ENCODE measurements around the gene DCLK2.

- TF ChIP-seq FOXK2 (IDR thresholded peaks at IDR 0.05) (no peak), LEF1 (IDR thresholded peaks at IDR 0.05; ENCODE audit: borderline replicate concordance) (no peak), NFRKB (IDR thresholded peaks at IDR 0.05) (no peak), CTBP1 (IDR thresholded peaks at IDR 0.05; ENCODE audit: borderline replicate concordance) (no peak), FOXM1 (IDR thresholded peaks at IDR 0.05; ENCODE audit: borderline replicate concordance) (no peak), SUZ12 (IDR thresholded peaks at IDR 0.05) (no peak), ZNF384 (IDR thresholded peaks at IDR 0.05) (no peak), HDGF (IDR thresholded peaks at IDR 0.05; ENCODE audit: borderline replicate concordance) (no peak)
These were observed 178.8 kb downstream of the DCLK2 start for GRCh38 chr4:150256841-150257730.

Measured in HEK293T (cell line).